ENCODE measurements around the gene GLRA3.
"Not testable (repeated sequence)": the region's sequence is repeated elsewhere in the genome, so short reads cannot be mapped to it uniquely, and the experiment has no call there.

GLRA3 gene

GRCh38 chr4:174808836-174809235, 20.2 kb downstream of the GLRA3 start:
- no peak for DNase-seq

- DNase-seq, result no peak
Measured at GRCh38 chr4:174808119-174808518, 20.9 kb downstream of the GLRA3 start.

- DNase-seq, result no peak
Measured at GRCh38 chr4:174805746-174806145, 23.3 kb downstream of the GLRA3 start.

- DNase-seq, result no peak
Measured at GRCh38 chr4:174794543-174795094, 34.4 kb downstream of the GLRA3 start.

GRCh38 chr4:174789657-174790056, 39.4 kb downstream of the GLRA3 start:
- DNase-seq, result no peak

- DNase-seq, result not testable (repeated sequence)
Measured at GRCh38 chr4:174778274-174778986, 50.6 kb downstream of the GLRA3 start.

- no peak for DNase-seq
Measured at GRCh38 chr4:174775366-174775765, 53.7 kb downstream of the GLRA3 start.

- DNase-seq, result peak; percentile 78 to 86
Measured at GRCh38 chr4:174764105-174764729, 64.8 kb downstream of the GLRA3 start.

- DNase-seq, result no peak
Measured at GRCh38 chr4:174763454-174764104, 65.5 kb downstream of the GLRA3 start.

- DNase-seq, result no peak
Measured at GRCh38 chr4:174761451-174761850, 67.6 kb downstream of the GLRA3 start.

- DNase-seq, result no peak
Measured at GRCh38 chr4:174757736-174758135, 71.3 kb downstream of the GLRA3 start.

- no peak for DNase-seq
Measured at GRCh38 chr4:174753021-174753420, 76.0 kb downstream of the GLRA3 start.

- DNase-seq, result no peak
Measured at GRCh38 chr4:174752026-174752425, 77.0 kb downstream of the GLRA3 start.

- DNase-seq, result no peak
Measured at GRCh38 chr4:174749091-174749490, 80.0 kb downstream of the GLRA3 start.

GRCh38 chr4:174746710-174747109, 82.3 kb downstream of the GLRA3 start:
- DNase-seq, result no peak

- DNase-seq, result no peak
Measured at GRCh38 chr4:174742561-174742960, 86.5 kb downstream of the GLRA3 start.

GRCh38 chr4:174739576-174739975, 89.5 kb downstream of the GLRA3 start:
- no peak for DNase-seq

- no peak for DNase-seq
Measured at GRCh38 chr4:174734181-174734580, 94.9 kb downstream of the GLRA3 start.

GRCh38 chr4:174717828-174718227, 111.2 kb downstream of the GLRA3 start:
- no peak for DNase-seq

- no peak for DNase-seq
Measured at GRCh38 chr4:174716986-174717770, 111.9 kb downstream of the GLRA3 start.

GRCh38 chr4:174714393-174715211, 114.4 kb downstream of the GLRA3 start:
- peak; percentile 44 to 71 for DNase-seq

GRCh38 chr4:174713821-174714220, 115.2 kb downstream of the GLRA3 start:
- DNase-seq, result no peak
